Body of pancreas (tissue), 4 donors: ENCODE measurements around the gene COL28A1. TPM values are rescaled to one million over a fixed set of nuclear protein-coding genes. Genes with fewer than 3 reads are reported as not detected.

Source experiments
- ATAC-seq: fragments of 150-250 bp; one replicate; pipeline ENCODE4 v1.9.1; 2016
- DNase-seq, 4 donors: peaks; one replicate each; pipeline ENCODE4 v3.0.0-alpha.2; 2019
- H3K27ac ChIP-seq, 4 donors: fragments of 200-600 bp; sonication (generic); 1 replicate in 3 of 4; 2 replicates in 1 of 4; pipeline versions ENCODE4 v1.5.1 to v1.6.1; 2016 to 2019; ENCODE audit warnings: mild to moderate bottlenecking in 1 of 4, mixed read lengths in 1 of 4, moderate library complexity in 1 of 4
- H3K27me3 ChIP-seq, 2 donors: fragments of 200-600 bp; sonication (generic); one replicate each; pipeline ENCODE4 v1.6.0; 2016; ENCODE audit warnings: mild to moderate bottlenecking in 1 of 2
- H3K36me3 ChIP-seq, 2 donors: fragments of 200-600 bp; sonication (generic); replicated peaks in 1 of 2; 2 replicates each; pipeline ENCODE4 v1.5.1; 2016; ENCODE audit warnings: low read depth in 2 of 2; ENCODE audit not compliant: insufficient read depth in 1 of 2
- H3K4me1 ChIP-seq: fragments of 200-600 bp; sonication (generic); one replicate; pipeline ENCODE4 v1.6.0; 2016
- H3K4me3 ChIP-seq, 2 donors: fragments of 200-600 bp; sonication (generic); 1 replicate in 1 of 2; 2 replicates in 1 of 2; pipeline ENCODE4 v1.5.1; 2016 to 2019
- H3K9me3 ChIP-seq, 3 donors: fragments of 200-600 bp; sonication (generic); 1 replicate in 2 of 3; 2 replicates in 1 of 3; pipeline ENCODE4 v1.5.1; 2016
- POLR2A ChIP-seq, 3 donors: fragments of 450-650 bp; IDR thresholded peaks; one replicate each; pipeline ENCODE4 v1.6.1; 2016; ENCODE audit warnings: antibody characterized with exemption in 3 of 3, mild to moderate bottlenecking in 2 of 3
- WGBS, 2 donors: methylation state at CpG; one replicate each; pipeline ENCODE4 v1.1.5; 2017; 5-methylcytosine and 5-hydroxymethylcytosine counted together
- intact Hi-C: fragments of 100-400 bp; cut with DNase I; formaldehyde crosslinking; loops from one replicate; pipeline ENCODE4 v1.15.1; 2023
- total RNA-seq, 2 donors: library from RNA; depleted of rRNA; stranded (reverse); fragments of >200 nt; gene quantifications; one replicate each; pipeline ENCODE4 v1.1.0, GENCODE V29; 2016
- TF ChIP-seq, protein P1 (sequence below), 7 experiments: fragments of 450-650 bp in 4 of 7; fragments of 200-600 bp in 3 of 7; sonication (generic) in 3 of 7; IDR thresholded peaks; one replicate each; pipeline ENCODE4 v1.5.1; 2016 to 2019; ENCODE audit warnings: antibody characterized with exemption in 7 of 7

The COL28A1 gene
- 10 to 100 TPM; 13.8 to 16.9 TPM for total RNA-seq

GRCh38 chr7:7535691-7536090 lies at the start of gene COL28A1:
Gene COL28A1 (minus strand): TSS chr7:7535873. CDS start chr7:7532875, 2,998 bp downstream.
- no peaks in the 10 kb centered on the region for H3K36me3 ChIP-seq
- no peaks in the 10 kb centered on the region for H3K9me3 ChIP-seq
- 10 to 25% methylated on average over 1 of the region's 1 CpG for WGBS, 2 donors
- TF ChIP-seq POLR2A (IDR thresholded peaks at IDR 0.05) = no peak
- TF ChIP-seq, protein P1, sequence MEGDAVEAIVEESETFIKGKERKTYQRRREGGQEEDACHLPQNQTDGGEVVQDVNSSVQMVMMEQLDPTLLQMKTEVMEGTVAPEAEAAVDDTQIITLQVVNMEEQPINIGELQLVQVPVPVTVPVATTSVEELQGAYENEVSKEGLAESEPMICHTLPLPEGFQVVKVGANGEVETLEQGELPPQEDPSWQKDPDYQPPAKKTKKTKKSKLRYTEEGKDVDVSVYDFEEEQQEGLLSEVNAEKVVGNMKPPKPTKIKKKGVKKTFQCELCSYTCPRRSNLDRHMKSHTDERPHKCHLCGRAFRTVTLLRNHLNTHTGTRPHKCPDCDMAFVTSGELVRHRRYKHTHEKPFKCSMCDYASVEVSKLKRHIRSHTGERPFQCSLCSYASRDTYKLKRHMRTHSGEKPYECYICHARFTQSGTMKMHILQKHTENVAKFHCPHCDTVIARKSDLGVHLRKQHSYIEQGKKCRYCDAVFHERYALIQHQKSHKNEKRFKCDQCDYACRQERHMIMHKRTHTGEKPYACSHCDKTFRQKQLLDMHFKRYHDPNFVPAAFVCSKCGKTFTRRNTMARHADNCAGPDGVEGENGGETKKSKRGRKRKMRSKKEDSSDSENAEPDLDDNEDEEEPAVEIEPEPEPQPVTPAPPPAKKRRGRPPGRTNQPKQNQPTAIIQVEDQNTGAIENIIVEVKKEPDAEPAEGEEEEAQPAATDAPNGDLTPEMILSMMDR (IDR thresholded peaks at IDR 0.05) = no peak
- ATAC-seq = no peak
- no peak for DNase-seq
- no peak within 1 kb of the TSS for H3K4me3 ChIP-seq
- no peaks in the 10 kb centered on the region for H3K27me3 ChIP-seq
- H3K27ac ChIP-seq = no peak within 1 kb of the TSS
- H3K4me1 ChIP-seq = no peaks in the 10 kb centered on the region
- intact Hi-C loops = loop anchor here (10.0 kb wide), 1 partner anchor 441 kb away; no protein-coding TSS in a partner anchor

- H3K27ac ChIP-seq = no peak overlapping the region
- intact Hi-C loops = no loop called here
- no peaks in the 10 kb centered on the region for H3K27me3 ChIP-seq
- TF ChIP-seq POLR2A (IDR thresholded peaks at IDR 0.05) = no peak
- TF ChIP-seq, protein P1 (IDR thresholded peaks at IDR 0.05) = no peak
- 78 to 91% methylated on average over 1 of the region's 1 CpG for WGBS, 2 donors
- no peak for ATAC-seq
- no peaks in the 10 kb centered on the region for H3K9me3 ChIP-seq
- no peaks in the 10 kb centered on the region for H3K36me3 ChIP-seq
- DNase-seq = no peak
- no peaks in the 10 kb centered on the region for H3K4me1 ChIP-seq
- no peak overlapping the region for H3K4me3 ChIP-seq
These were observed 49.0 kb upstream of the COL28A1 start for GRCh38 chr7:7584653-7585052.

GRCh38 chr7:7583731-7584130 lies 48.1 kb upstream of the COL28A1 start:
- H3K27ac ChIP-seq = no peak overlapping the region
- no peaks in the 10 kb centered on the region for H3K36me3 ChIP-seq
- no peaks in the 10 kb centered on the region for H3K4me1 ChIP-seq
- intact Hi-C loops = no loop called here
- H3K27me3 ChIP-seq = no peaks in the 10 kb centered on the region
- H3K9me3 ChIP-seq = no peaks in the 10 kb centered on the region
- no peak for ATAC-seq
- 37 to 41% methylated on average over 2 of the region's 2 CpGs for WGBS, 2 donors
- no peak for DNase-seq
- no peak overlapping the region for H3K4me3 ChIP-seq
- no peak for TF ChIP-seq POLR2A (IDR thresholded peaks at IDR 0.05)
- TF ChIP-seq, protein P1 (IDR thresholded peaks at IDR 0.05) = no peak

- DNase-seq = no peak
- Histone ChIP-seq H3K4me1 (no peaks in the 10 kb centered on the region), H3K9me3 (no peaks in the 10 kb centered on the region), H3K27ac (no peak overlapping the region), H3K4me3 (no peak overlapping the region), H3K27me3 (no peaks in the 10 kb centered on the region), H3K36me3 (no peaks in the 10 kb centered on the region)
- TF ChIP-seq POLR2A (IDR thresholded peaks at IDR 0.05) = no peak
- TF ChIP-seq, protein P1 (IDR thresholded peaks at IDR 0.05) = no peak
- intact Hi-C loops = no loop called here
- no peak for ATAC-seq
- 49 to 63% methylated on average over 1 of the region's 1 CpG for WGBS, 2 donors
These were observed 46.9 kb upstream of the COL28A1 start for GRCh38 chr7:7582596-7582995.

- intact Hi-C loops = no loop called here
- WGBS, 2 donors = 86 to 93% methylated on average over 10 of the region's 10 CpGs
- Histone ChIP-seq H3K4me3 (no peak overlapping the region), H3K27ac (no peak overlapping the region), H3K27me3 (no peaks in the 10 kb centered on the region), H3K4me1 (no peaks in the 10 kb centered on the region), H3K9me3 (no peaks in the 10 kb centered on the region), H3K36me3 (no peaks in the 10 kb centered on the region)
- TF ChIP-seq POLR2A (IDR thresholded peaks at IDR 0.05) = no peak
- TF ChIP-seq, protein P1 (IDR thresholded peaks at IDR 0.05) = no peak
- ATAC-seq = no peak
- no peak for DNase-seq
These were observed 46.0 kb upstream of the COL28A1 start for GRCh38 chr7:7581531-7582179.
